Common myeloid progenitor, CD34-positive (primary cell): ENCODE measurements around the gene LRRC28.
"Not testable (repeated sequence)": the region's sequence is repeated elsewhere in the genome, so short reads cannot be mapped to it uniquely, and the experiment has no call there.

Source experiments
- CTCF ChIA-PET: fragments of 350-600 bp; sonication (Branson Sonifier 250); formaldehyde crosslinking; loops from one replicate; lab custom pipeline; 2021; ENCODE audit warnings: antibody characterized with exemption; lab: Charles Lee
- POLR2A ChIA-PET: fragments of 350-600 bp; sonication (Branson Sonifier 250); formaldehyde crosslinking; loops from one replicate; lab custom pipeline; 2021; ENCODE audit warnings: antibody characterized with exemption; lab: Charles Lee
- DNase-seq, 3 donors: peaks; one replicate each; pipeline versions ENCODE4 v3.0.0 to v3.0.0-alpha.2; 2013
- H3K27ac ChIP-seq, 2 experiments: 1 replicate in 1 of 2; 2 replicates in 1 of 2; pipeline ENCODE4 v1.7.0; 2013; ENCODE audit warnings: inconsistent platforms in 2 of 2, low read length in 2 of 2, mild to moderate bottlenecking in 2 of 2, low read depth in 1 of 2, moderate library complexity in 1 of 2; ENCODE audit not compliant: severe bottlenecking in 2 of 2, insufficient read depth in 1 of 2, poor library complexity in 1 of 2
- H3K27me3 ChIP-seq, 5 experiments: replicated peaks in 2 of 5; 1 replicate in 3 of 5; 2 replicates in 2 of 5; pipeline versions ENCODE4 v1.6.1 to v1.7.0; 2013; ENCODE audit warnings: low read length in 4 of 5, mild to moderate bottlenecking in 2 of 5, moderate library complexity in 2 of 5, inconsistent platforms in 1 of 5; ENCODE audit not compliant: insufficient read depth in 5 of 5, control insufficient read depth in 4 of 5
- H3K36me3 ChIP-seq, 4 experiments: 1 replicate in 2 of 4; 2 replicates in 2 of 4; pipeline versions ENCODE4 v1.6.1 to v1.7.0; 2013; ENCODE audit warnings: low read length in 3 of 4, control low read depth in 1 of 4, mild to moderate bottlenecking in 1 of 4; ENCODE audit not compliant: control insufficient read depth in 4 of 4, insufficient read depth in 4 of 4
- H3K4me1 ChIP-seq, 4 experiments: 1 replicate in 3 of 4; 2 replicates in 1 of 4; pipeline versions ENCODE4 v1.6.1 to v1.7.1; 2013; ENCODE audit warnings: low read length in 3 of 4, mild to moderate bottlenecking in 3 of 4, control low read depth in 1 of 4, inconsistent platforms in 1 of 4, moderate library complexity in 1 of 4; ENCODE audit not compliant: control insufficient read depth in 4 of 4, insufficient read depth in 4 of 4; ENCODE audit errors: control extremely low read depth in 1 of 4
- H3K4me3 ChIP-seq, 7 experiments: 1 replicate in 4 of 7; 2 replicates in 3 of 7; pipeline versions ENCODE4 v1.5.1 to v1.7.0; 2013; ENCODE audit warnings: mild to moderate bottlenecking in 7 of 7, low read length in 6 of 7, moderate library complexity in 6 of 7, inconsistent platforms in 2 of 7, low read depth in 2 of 7, control low read depth in 1 of 7; ENCODE audit not compliant: insufficient read depth in 4 of 7, control insufficient read depth in 1 of 7; ENCODE audit errors: extremely low read depth in 1 of 7
- H3K9me3 ChIP-seq, 5 experiments: 1 replicate in 4 of 5; 2 replicates in 1 of 5; pipeline versions ENCODE4 v1.6.1 to v1.7.1; 2013; ENCODE audit warnings: low read length in 4 of 5, mild to moderate bottlenecking in 2 of 5, inconsistent platforms in 1 of 5, low read depth in 1 of 5, moderate library complexity in 1 of 5; ENCODE audit not compliant: control insufficient read depth in 4 of 5, insufficient read depth in 2 of 5; ENCODE audit errors: control extremely low read depth in 1 of 5
- WGBS: methylation state at CpG from one replicate; pipeline ENCODE4 v1.1.5; 2013; ENCODE audit not compliant: insufficient coverage; 5-methylcytosine and 5-hydroxymethylcytosine counted together

The LRRC28 gene

GRCh38 chr15:99396375-99396774, 145.1 kb downstream of the LRRC28 start:
- Histone ChIP-seq H3K36me3 (no peaks in the 10 kb centered on the region), H3K4me1 (no peaks in the 10 kb centered on the region), H3K27me3 (no peaks in the 10 kb centered on the region), H3K27ac (no peak overlapping the region), H3K4me3 (no peak overlapping the region), H3K9me3 (peaks cover 0 to 22% (median 3%) of the 10 kb centered on the region in 5 experiments)
- CTCF ChIA-PET, result interaction anchor here (0.7 to 1.4 kb wide), 4 partner anchors 12 to 48 kb away, joined by 3 read pairs; no protein-coding TSS in a partner anchor
- DNase-seq, result no peak
- WGBS, result 91% methylated on average over 4 of the region's 5 CpGs
- POLR2A ChIA-PET, result no interaction called here

GRCh38 chr15:99399061-99399460, 147.8 kb downstream of the LRRC28 start:
- no peaks in the 10 kb centered on the region for H3K27me3 ChIP-seq
- H3K27ac ChIP-seq, result no peak overlapping the region
- no peaks in the 10 kb centered on the region for H3K36me3 ChIP-seq
- no peak overlapping the region for H3K4me3 ChIP-seq
- no peak for DNase-seq
- no peaks in the 10 kb centered on the region for H3K4me1 ChIP-seq
- H3K9me3 ChIP-seq, result peaks cover 0 to 5% (median 0%) of the 10 kb centered on the region in 5 experiments
- 100% methylated on average over 5 of the region's 5 CpGs for WGBS
- POLR2A ChIA-PET, result no interaction called here
- CTCF ChIA-PET, result interaction anchor here (0.9 to 1.1 kb wide), 2 partner anchors 9 to 10 kb away, joined by 3 read pairs; no protein-coding TSS in a partner anchor

GRCh38 chr15:99399618-99400017, 148.3 kb downstream of the LRRC28 start:
- no peaks in the 10 kb centered on the region for H3K27me3 ChIP-seq
- no peak overlapping the region for H3K27ac ChIP-seq
- no peak for DNase-seq
- WGBS, result no CpG with 5 or more reads among the region's 4 CpGs
- POLR2A ChIA-PET, result no interaction called here
- H3K4me3 ChIP-seq, result no peak overlapping the region
- H3K36me3 ChIP-seq, result no peaks in the 10 kb centered on the region
- peaks cover 0 to under 1% (median 0%) of the 10 kb centered on the region in 5 experiments for H3K9me3 ChIP-seq
- no peaks in the 10 kb centered on the region for H3K4me1 ChIP-seq
- CTCF ChIA-PET, result interaction anchor here (0.6 kb wide), 1 partner anchor 103 kb away, joined by 3 read pairs; no protein-coding TSS in a partner anchor

GRCh38 chr15:99401216-99401615, 149.9 kb downstream of the LRRC28 start:
- H3K27ac ChIP-seq, H3K36me3 ChIP-seq, POLR2A ChIA-PET, H3K9me3 ChIP-seq, H3K4me3 ChIP-seq, H3K4me1 ChIP-seq, DNase-seq, H3K27me3 ChIP-seq, CTCF ChIA-PET: not testable (repeated sequence)
- 100% methylated on average over 2 of the region's 4 CpGs for WGBS

GRCh38 chr15:99402014-99402729, 150.9 kb downstream of the LRRC28 start:
- Histone ChIP-seq H3K9me3 (no peaks in the 10 kb centered on the region), H3K4me3 (no peak overlapping the region), H3K27me3 (no peaks in the 10 kb centered on the region), H3K4me1 (no peaks in the 10 kb centered on the region), H3K27ac (no peak overlapping the region), H3K36me3 (no peaks in the 10 kb centered on the region)
- no peak for DNase-seq
- ChIA-PET CTCF (no interaction called here), POLR2A (no interaction called here)
- WGBS, result 95% methylated on average over 12 of the region's 13 CpGs

- CTCF ChIA-PET, result interaction anchor here (1.2 kb wide), 1 partner anchor 33 kb away, joined by 3 read pairs; no protein-coding TSS in a partner anchor
- WGBS, result over 99% methylated on average over 8 of the region's 11 CpGs
Measured at GRCh38 chr15:99403597-99403996, 152.3 kb downstream of the LRRC28 start.

GRCh38 chr15:99404454-99404853, 153.2 kb downstream of the LRRC28 start:
- no peaks in the 10 kb centered on the region for H3K27me3 ChIP-seq
- WGBS, result 96% methylated on average over 9 of the region's 16 CpGs
- no peaks in the 10 kb centered on the region for H3K36me3 ChIP-seq
- CTCF ChIA-PET, result interaction anchor here (1.1 kb wide), 1 partner anchor 34 kb away, joined by 3 read pairs; no protein-coding TSS in a partner anchor
- no peak overlapping the region for H3K27ac ChIP-seq
- DNase-seq, result no peak
- peaks cover 0 to 6% (median 0%) of the 10 kb centered on the region in 4 experiments for H3K4me1 ChIP-seq
- no peak overlapping the region for H3K4me3 ChIP-seq
- POLR2A ChIA-PET, result no interaction called here
- H3K9me3 ChIP-seq, result no peaks in the 10 kb centered on the region

More at GRCh38 chr15:99403597-99403996, 152.3 kb downstream of the LRRC28 start:
- H3K4me3 ChIP-seq, result no peak overlapping the region
- H3K9me3 ChIP-seq, result no peaks in the 10 kb centered on the region
- no peaks in the 10 kb centered on the region for H3K27me3 ChIP-seq
- POLR2A ChIA-PET, result no interaction called here
- H3K36me3 ChIP-seq, result no peaks in the 10 kb centered on the region
- H3K27ac ChIP-seq, result no peak overlapping the region
- DNase-seq, result no peak
- H3K4me1 ChIP-seq, result peaks cover 0 to 6% (median 0%) of the 10 kb centered on the region in 4 experiments
